ENCODE measurements around the gene OXGR1.
A peak's percentile ranks its signal among the peaks of the same experiment; 100 is the strongest.
"Not testable (repeated sequence)": the region's sequence is repeated elsewhere in the genome, so short reads cannot be mapped to it uniquely, and the experiment has no call there.

The OXGR1 gene

GRCh38 chr13:96994017-96994857, at the start of gene OXGR1:
TSS of gene OXGR1 (minus strand) at chr13:96994476. CDS start at chr13:96987759, 6,717 bp downstream.
- DNase-seq (ENCODE audit: low spot score), result peak; percentile 15

- peak; percentile 65 for DNase-seq (ENCODE audit: low spot score)
Measured at GRCh38 chr13:97043302-97043701, 49.0 kb upstream of the OXGR1 start.

- DNase-seq (ENCODE audit: low spot score), result peak; percentile 38
Measured at GRCh38 chr13:97030705-97031452, 36.6 kb upstream of the OXGR1 start.

- peak; percentile 71 for DNase-seq (ENCODE audit: low spot score)
Measured at GRCh38 chr13:97028441-97029299, 34.4 kb upstream of the OXGR1 start.

GRCh38 chr13:97027162-97027554, 32.9 kb upstream of the OXGR1 start:
- DNase-seq (ENCODE audit: low spot score), result no peak

GRCh38 chr13:97026531-97027161, 32.4 kb upstream of the OXGR1 start:
- peak; percentile 33 for DNase-seq (ENCODE audit: low spot score)

GRCh38 chr13:97023812-97024211, 29.5 kb upstream of the OXGR1 start:
- DNase-seq (ENCODE audit: low spot score), result not testable (repeated sequence)

GRCh38 chr13:97023117-97023516, 28.8 kb upstream of the OXGR1 start:
- no peak for DNase-seq (ENCODE audit: low spot score)

GRCh38 chr13:97021241-97021640, 27.0 kb upstream of the OXGR1 start:
- no peak for DNase-seq (ENCODE audit: low spot score)

GRCh38 chr13:97020689-97021240, 26.5 kb upstream of the OXGR1 start:
- DNase-seq (ENCODE audit: low spot score), result no peak

GRCh38 chr13:97020194-97020593, 25.9 kb upstream of the OXGR1 start:
- no peak for DNase-seq (ENCODE audit: low spot score)

- DNase-seq (ENCODE audit: low spot score), result no peak
Measured at GRCh38 chr13:97019236-97019635, 25.0 kb upstream of the OXGR1 start.

- DNase-seq (ENCODE audit: low spot score), result peak; percentile 56
Measured at GRCh38 chr13:97018029-97018819, 23.9 kb upstream of the OXGR1 start.

- no peak for DNase-seq (ENCODE audit: low spot score)
Measured at GRCh38 chr13:97017322-97017721, 23.0 kb upstream of the OXGR1 start.

GRCh38 chr13:97015661-97016350, 21.5 kb upstream of the OXGR1 start:
- no peak for DNase-seq (ENCODE audit: low spot score)

GRCh38 chr13:97012251-97013048, 18.2 kb upstream of the OXGR1 start:
- DNase-seq (ENCODE audit: low spot score), result no peak

- DNase-seq (ENCODE audit: low spot score), result no peak
Measured at GRCh38 chr13:97011446-97012131, 17.3 kb upstream of the OXGR1 start.

- no peak for DNase-seq (ENCODE audit: low spot score)
Measured at GRCh38 chr13:97008643-97009042, 14.4 kb upstream of the OXGR1 start.
